ENCODE results near the gene PRPSAP1.

DNA sequence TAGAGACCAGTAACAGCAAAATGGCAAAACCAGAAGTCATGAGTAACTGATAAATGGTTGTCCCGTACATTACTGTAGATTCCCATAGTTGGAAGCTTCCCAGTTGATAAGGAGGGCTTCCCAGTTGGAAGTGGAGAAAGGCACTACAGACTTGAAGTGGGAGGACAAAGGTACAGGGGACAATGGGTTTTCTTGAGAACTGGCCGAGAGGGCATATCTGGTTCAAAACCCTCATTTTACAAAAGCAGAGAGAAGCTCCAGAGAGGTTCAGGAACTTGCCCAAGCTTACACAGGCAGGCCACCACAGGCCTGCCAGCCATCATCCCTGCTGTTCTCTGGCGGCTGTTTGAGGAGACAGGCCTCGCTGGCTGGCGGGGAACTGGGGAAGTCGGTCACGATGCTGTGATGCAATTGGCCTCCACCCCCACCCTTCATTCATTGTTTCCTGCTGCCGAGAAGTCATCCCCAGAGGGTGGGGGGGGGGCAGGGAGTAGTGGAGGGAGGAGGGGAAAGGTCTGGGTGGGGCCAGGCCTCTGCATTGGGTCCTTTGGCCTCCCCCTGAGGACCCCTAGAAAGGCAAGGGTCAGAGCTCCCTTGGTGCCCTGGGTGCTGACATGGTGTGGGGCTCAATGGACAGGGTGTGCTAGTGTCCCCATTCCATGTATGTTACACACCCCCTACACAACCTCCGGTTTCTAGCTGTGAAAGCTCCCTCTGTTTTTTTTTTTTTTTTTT lies 85.5 kb downstream of the PRPSAP1 start:
- TF ChIP-seq ZNF416 (tag by site-specific recombination; IDR thresholded peaks at IDR 0.05): no peak
- no peak for TF ChIP-seq ZNF561 (tag by site-specific recombination; IDR thresholded peaks at IDR 0.05; ENCODE audit: borderline replicate concordance)
- TF ChIP-seq ZFHX2 (tag by site-specific recombination; conservative IDR thresholded peaks at IDR 0.05): peak; percentile 23; the same call in 1 of the 2 replicates
- TF ChIP-seq, protein P1, sequence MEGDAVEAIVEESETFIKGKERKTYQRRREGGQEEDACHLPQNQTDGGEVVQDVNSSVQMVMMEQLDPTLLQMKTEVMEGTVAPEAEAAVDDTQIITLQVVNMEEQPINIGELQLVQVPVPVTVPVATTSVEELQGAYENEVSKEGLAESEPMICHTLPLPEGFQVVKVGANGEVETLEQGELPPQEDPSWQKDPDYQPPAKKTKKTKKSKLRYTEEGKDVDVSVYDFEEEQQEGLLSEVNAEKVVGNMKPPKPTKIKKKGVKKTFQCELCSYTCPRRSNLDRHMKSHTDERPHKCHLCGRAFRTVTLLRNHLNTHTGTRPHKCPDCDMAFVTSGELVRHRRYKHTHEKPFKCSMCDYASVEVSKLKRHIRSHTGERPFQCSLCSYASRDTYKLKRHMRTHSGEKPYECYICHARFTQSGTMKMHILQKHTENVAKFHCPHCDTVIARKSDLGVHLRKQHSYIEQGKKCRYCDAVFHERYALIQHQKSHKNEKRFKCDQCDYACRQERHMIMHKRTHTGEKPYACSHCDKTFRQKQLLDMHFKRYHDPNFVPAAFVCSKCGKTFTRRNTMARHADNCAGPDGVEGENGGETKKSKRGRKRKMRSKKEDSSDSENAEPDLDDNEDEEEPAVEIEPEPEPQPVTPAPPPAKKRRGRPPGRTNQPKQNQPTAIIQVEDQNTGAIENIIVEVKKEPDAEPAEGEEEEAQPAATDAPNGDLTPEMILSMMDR (tag by site-specific recombination; IDR thresholded peaks at IDR 0.05): no peak
- no peak for TF ChIP-seq ZNF121 (tag by site-specific recombination; IDR thresholded peaks at IDR 0.05)
- no peak for TF ChIP-seq ZNF558 (tag by site-specific recombination; IDR thresholded peaks at IDR 0.05)
- no peak for TF ChIP-seq ZNF701 (tag by site-specific recombination; IDR thresholded peaks at IDR 0.05)
- TF ChIP-seq MEIS1 (CRISPR knock-in tag; IDR thresholded peaks at IDR 0.05; ENCODE audit: borderline replicate concordance): no peak
- TF ChIP-seq ZNF138 (tag by site-specific recombination; IDR thresholded peaks at IDR 0.05; ENCODE audit: borderline replicate concordance): no peak
- TF ChIP-seq ZNF521 (tag by site-specific recombination; IDR thresholded peaks at IDR 0.05): no peak
- TF ChIP-seq ZNF391 (tag by site-specific recombination; IDR thresholded peaks at IDR 0.05; ENCODE audit: borderline replicate concordance, low read depth): no peak

All from HEK293 (cell line).